ENCODE data around the gene PTPRN.
A peak's percentile ranks its signal among the peaks of the same experiment; 100 is the strongest.

PTPRN gene

GRCh38 chr2:219254590-219255201 lies 54.5 kb downstream of the PTPRN start:
- Histone ChIP-seq H3K27ac (ENCODE audit: low read depth, low read length) (no peak overlapping the region), H3K9ac (ENCODE audit: low read length in 5 of 5) (peak overlapping the region in 4 of 5 donors; percentile 20 to 69 (median 58)), H3K36me3 (ENCODE audit: control insufficient read depth in 5 of 5, insufficient read depth in 5 of 5, low read length in 5 of 5) (peaks cover 0 to 9% (median 0%) of the 10 kb centered on the region in 5 donors), H3K4me1 (ENCODE audit: control insufficient read depth in 5 of 5, insufficient read depth in 5 of 5, low read length in 5 of 5) (peaks cover 2 to 42% (median 32%) of the 10 kb centered on the region in 5 donors), H3K9me3 (ENCODE audit: control insufficient read depth in 5 of 5, low read length in 5 of 5) (no peaks in the 10 kb centered on the region), H3K4me3 (ENCODE audit: low read depth in 1 of 5, low read length in 5 of 5) (peak overlapping the region; percentile 26 to 82 (median 69)), H3K27me3 (ENCODE audit: control insufficient read depth in 5 of 5, insufficient read depth in 4 of 5, low read length in 5 of 5) (peaks cover 8 to 41% (median 36%) of the 10 kb centered on the region in 5 donors)

GRCh38 chr2:219253753-219254589 lies 55.2 kb downstream of the PTPRN start, which contains the start of gene TUBA4A:
TUBA4A (minus strand) TSS chr2:219253918; CDS start chr2:219253858, 60 bp downstream.
- H3K9ac ChIP-seq (ENCODE audit: low read length in 5 of 5): peak within 1 kb of the TSS in 4 of 5 donors; percentile 20 to 69 (median 58)
- no peaks in the 10 kb centered on the region for H3K9me3 ChIP-seq (ENCODE audit: control insufficient read depth in 5 of 5, low read length in 5 of 5)
- peaks cover 0 to 14% (median under 1%) of the 10 kb centered on the region in 5 donors for H3K36me3 ChIP-seq (ENCODE audit: control insufficient read depth in 5 of 5, insufficient read depth in 5 of 5, low read length in 5 of 5)
- no peak within 1 kb of the TSS for H3K27ac ChIP-seq (ENCODE audit: low read depth, low read length)
- H3K27me3 ChIP-seq (ENCODE audit: control insufficient read depth in 5 of 5, insufficient read depth in 4 of 5, low read length in 5 of 5): peaks cover 8 to 39% (median 35%) of the 10 kb centered on the region in 5 donors
- H3K4me3 ChIP-seq (ENCODE audit: low read depth in 1 of 5, low read length in 5 of 5): peak within 1 kb of the TSS; percentile 36 to 82 (median 69)
- H3K4me1 ChIP-seq (ENCODE audit: control insufficient read depth in 5 of 5, insufficient read depth in 5 of 5, low read length in 5 of 5): peaks cover 7 to 49% (median 39%) of the 10 kb centered on the region in 5 donors

GRCh38 chr2:219252900-219253752 lies 56.1 kb downstream of the PTPRN start, which contains the start of gene TUBA4B:
TUBA4B (plus strand) TSS chr2:219253243; CDS start chr2:219253408, 165 bp downstream.
- Histone ChIP-seq H3K27ac (ENCODE audit: low read depth, low read length) (no peak within 1 kb of the TSS), H3K4me3 (ENCODE audit: low read depth in 1 of 5, low read length in 5 of 5) (peak within 1 kb of the TSS; percentile 36 to 82 (median 69)), H3K9me3 (ENCODE audit: control insufficient read depth in 5 of 5, low read length in 5 of 5) (no peaks in the 10 kb centered on the region), H3K9ac (ENCODE audit: low read length in 5 of 5) (peak within 1 kb of the TSS in 4 of 5 donors; percentile 20 to 69 (median 58)), H3K4me1 (ENCODE audit: control insufficient read depth in 5 of 5, insufficient read depth in 5 of 5, low read length in 5 of 5) (peaks cover 7 to 52% (median 40%) of the 10 kb centered on the region in 5 donors), H3K36me3 (ENCODE audit: control insufficient read depth in 5 of 5, insufficient read depth in 5 of 5, low read length in 5 of 5) (peaks cover 0 to 22% (median 8%) of the 10 kb centered on the region in 5 donors), H3K27me3 (ENCODE audit: control insufficient read depth in 5 of 5, insufficient read depth in 4 of 5, low read length in 5 of 5) (peaks cover 8 to 36% (median 29%) of the 10 kb centered on the region in 5 donors)

- peaks cover 8 to 36% (median 28%) of the 10 kb centered on the region in 5 donors for H3K27me3 ChIP-seq (ENCODE audit: control insufficient read depth in 5 of 5, insufficient read depth in 4 of 5, low read length in 5 of 5)
Measured at GRCh38 chr2:219252570-219252899, 56.7 kb downstream of the PTPRN start.

GRCh38 chr2:219252084-219252483 lies 57.1 kb downstream of the PTPRN start:
- no peak overlapping the region for H3K9ac ChIP-seq (ENCODE audit: low read length in 5 of 5)
- H3K4me1 ChIP-seq (ENCODE audit: control insufficient read depth in 5 of 5, insufficient read depth in 5 of 5, low read length in 5 of 5): peaks cover 7 to 60% (median 48%) of the 10 kb centered on the region in 5 donors
- peak overlapping the region in 2 of 5 donors; percentile 77 to 82 for H3K4me3 ChIP-seq (ENCODE audit: low read depth in 1 of 5, low read length in 5 of 5)

More at GRCh38 chr2:219252570-219252899, 56.7 kb downstream of the PTPRN start:
- Histone ChIP-seq H3K4me1 (ENCODE audit: control insufficient read depth in 5 of 5, insufficient read depth in 5 of 5, low read length in 5 of 5) (peaks cover 7 to 56% (median 44%) of the 10 kb centered on the region in 5 donors), H3K9ac (ENCODE audit: low read length in 5 of 5) (peak overlapping the region in 2 of 5 donors; percentile 66 to 69), H3K4me3 (ENCODE audit: low read depth in 1 of 5, low read length in 5 of 5) (peak overlapping the region in 4 of 5 donors; percentile 36 to 82 (median 73)), H3K9me3 (ENCODE audit: control insufficient read depth in 5 of 5, low read length in 5 of 5) (no peaks in the 10 kb centered on the region), H3K36me3 (ENCODE audit: control insufficient read depth in 5 of 5, insufficient read depth in 5 of 5, low read length in 5 of 5) (peaks cover 0 to 28% (median 14%) of the 10 kb centered on the region in 5 donors), H3K27ac (ENCODE audit: low read depth, low read length) (no peak overlapping the region)

GRCh38 chr2:219251656-219252055 lies 57.5 kb downstream of the PTPRN start:
- Histone ChIP-seq H3K9me3 (ENCODE audit: control insufficient read depth in 5 of 5, low read length in 5 of 5) (no peaks in the 10 kb centered on the region), H3K4me1 (ENCODE audit: control insufficient read depth in 5 of 5, insufficient read depth in 5 of 5, low read length in 5 of 5) (peaks cover 7 to 64% (median 51%) of the 10 kb centered on the region in 5 donors), H3K36me3 (ENCODE audit: control insufficient read depth in 5 of 5, insufficient read depth in 5 of 5, low read length in 5 of 5) (peaks cover 0 to 36% (median 15%) of the 10 kb centered on the region in 5 donors), H3K4me3 (ENCODE audit: low read depth in 1 of 5, low read length in 5 of 5) (peak overlapping the region in 1 of 5 donors; percentile 77), H3K27ac (ENCODE audit: low read depth, low read length) (no peak overlapping the region), H3K9ac (ENCODE audit: low read length in 5 of 5) (no peak overlapping the region), H3K27me3 (ENCODE audit: control insufficient read depth in 5 of 5, insufficient read depth in 4 of 5, low read length in 5 of 5) (peaks cover 8 to 36% (median 28%) of the 10 kb centered on the region in 5 donors)

More at GRCh38 chr2:219252084-219252483, 57.1 kb downstream of the PTPRN start:
- H3K27ac ChIP-seq (ENCODE audit: low read depth, low read length): no peak overlapping the region
- peaks cover 0 to 32% (median 15%) of the 10 kb centered on the region in 5 donors for H3K36me3 ChIP-seq (ENCODE audit: control insufficient read depth in 5 of 5, insufficient read depth in 5 of 5, low read length in 5 of 5)
- peaks cover 8 to 36% (median 28%) of the 10 kb centered on the region in 5 donors for H3K27me3 ChIP-seq (ENCODE audit: control insufficient read depth in 5 of 5, insufficient read depth in 4 of 5, low read length in 5 of 5)
- no peaks in the 10 kb centered on the region for H3K9me3 ChIP-seq (ENCODE audit: control insufficient read depth in 5 of 5, low read length in 5 of 5)

- no peaks in the 10 kb centered on the region for H3K9me3 ChIP-seq (ENCODE audit: control insufficient read depth in 5 of 5, low read length in 5 of 5)
- no peak overlapping the region for H3K9ac ChIP-seq (ENCODE audit: low read length in 5 of 5)
- H3K4me3 ChIP-seq (ENCODE audit: low read depth in 1 of 5, low read length in 5 of 5): no peak overlapping the region
- peak overlapping the region; percentile 58 for H3K27ac ChIP-seq (ENCODE audit: low read depth, low read length)
- peaks cover 9 to 76% (median 60%) of the 10 kb centered on the region in 5 donors for H3K4me1 ChIP-seq (ENCODE audit: control insufficient read depth in 5 of 5, insufficient read depth in 5 of 5, low read length in 5 of 5)
- H3K27me3 ChIP-seq (ENCODE audit: control insufficient read depth in 5 of 5, insufficient read depth in 4 of 5, low read length in 5 of 5): peaks cover 0 to 25% (median 23%) of the 10 kb centered on the region in 5 donors
- H3K36me3 ChIP-seq (ENCODE audit: control insufficient read depth in 5 of 5, insufficient read depth in 5 of 5, low read length in 5 of 5): peaks cover 0 to 38% (median 15%) of the 10 kb centered on the region in 5 donors
Measured at GRCh38 chr2:219250049-219250781, 59.0 kb downstream of the PTPRN start.

- Histone ChIP-seq H3K4me3 (ENCODE audit: low read depth in 1 of 5, low read length in 5 of 5) (peak overlapping the region in 1 of 5 donors; percentile 4), H3K27ac (ENCODE audit: low read depth, low read length) (peak overlapping the region; percentile 58), H3K4me1 (ENCODE audit: control insufficient read depth in 5 of 5, insufficient read depth in 5 of 5, low read length in 5 of 5) (peaks cover 9 to 78% (median 63%) of the 10 kb centered on the region in 5 donors), H3K9ac (ENCODE audit: low read length in 5 of 5) (peak overlapping the region in 3 of 5 donors; percentile 9 to 36 (median 28)), H3K27me3 (ENCODE audit: control insufficient read depth in 5 of 5, insufficient read depth in 4 of 5, low read length in 5 of 5) (peaks cover 0 to 18% (median 17%) of the 10 kb centered on the region in 5 donors), H3K36me3 (ENCODE audit: control insufficient read depth in 5 of 5, insufficient read depth in 5 of 5, low read length in 5 of 5) (peaks cover 0 to 38% (median 15%) of the 10 kb centered on the region in 5 donors), H3K9me3 (ENCODE audit: control insufficient read depth in 5 of 5, low read length in 5 of 5) (no peaks in the 10 kb centered on the region)
Measured at GRCh38 chr2:219249203-219249980, 59.8 kb downstream of the PTPRN start.

All from subcutaneous abdominal adipose tissue (tissue), 5 donors.